Raji (cell line): ENCODE measurements around the gene CACNA1D.

Source experiments
- POLR2A ChIP-seq: IDR thresholded peaks from 2 replicates; pipeline ENCODE4 v1.6.1; 2011; ENCODE audit warnings: low read depth, low read length, control low read depth; ENCODE audit not compliant: insufficient read depth

CACNA1D gene

DNA sequence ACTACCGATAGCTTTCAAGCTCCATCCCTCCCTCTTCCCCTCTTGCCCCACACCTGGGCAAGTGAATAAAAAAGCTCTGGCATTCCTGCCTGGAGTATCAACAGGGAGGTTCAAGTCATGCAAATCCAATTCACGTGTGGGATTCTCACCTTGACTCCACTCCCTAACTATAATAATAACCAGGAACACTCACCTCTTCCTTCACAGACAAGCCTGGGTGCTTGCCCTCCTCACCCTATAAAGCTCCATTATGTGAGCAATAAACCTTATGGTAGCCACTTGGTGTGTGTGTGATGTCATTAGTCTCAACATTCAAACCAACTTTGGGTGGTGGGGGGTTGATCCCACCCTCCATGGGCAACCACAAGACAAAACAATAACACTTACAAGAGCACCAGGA, 335.2 kb downstream of the CACNA1D start:
- no peak for TF ChIP-seq POLR2A

DNA sequence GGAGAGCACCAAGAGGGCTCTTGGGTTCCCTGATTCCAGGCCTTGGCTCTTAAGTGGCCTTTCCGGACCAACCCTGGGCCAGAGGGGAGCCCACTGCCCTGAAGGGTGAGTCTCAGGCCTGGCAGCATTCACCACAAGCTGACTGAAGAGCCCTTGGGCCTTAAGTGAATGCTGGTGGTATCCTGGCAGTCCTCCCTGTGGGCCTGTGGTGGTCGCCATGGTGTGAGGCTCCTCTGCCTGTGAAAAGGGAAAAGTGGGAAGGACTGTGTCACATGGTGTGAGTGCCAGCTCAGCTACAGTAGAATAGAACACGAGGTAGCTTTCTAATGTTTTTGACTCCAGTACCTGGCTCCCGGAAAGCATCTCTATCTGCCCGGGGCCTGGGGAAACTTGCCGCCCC, 336.5 kb downstream of the CACNA1D start:
- TF ChIP-seq POLR2A, result no peak

GRCh38 chr3:53833053-53833645, 338.7 kb downstream of the CACNA1D start:
- TF ChIP-seq POLR2A, result no peak

- TF ChIP-seq POLR2A, result no peak
Measured at GRCh38 chr3:53833700-53834099, 339.3 kb downstream of the CACNA1D start.

- no peak for TF ChIP-seq POLR2A
Measured at GRCh38 chr3:53834429-53835095, 340.2 kb downstream of the CACNA1D start.

DNA sequence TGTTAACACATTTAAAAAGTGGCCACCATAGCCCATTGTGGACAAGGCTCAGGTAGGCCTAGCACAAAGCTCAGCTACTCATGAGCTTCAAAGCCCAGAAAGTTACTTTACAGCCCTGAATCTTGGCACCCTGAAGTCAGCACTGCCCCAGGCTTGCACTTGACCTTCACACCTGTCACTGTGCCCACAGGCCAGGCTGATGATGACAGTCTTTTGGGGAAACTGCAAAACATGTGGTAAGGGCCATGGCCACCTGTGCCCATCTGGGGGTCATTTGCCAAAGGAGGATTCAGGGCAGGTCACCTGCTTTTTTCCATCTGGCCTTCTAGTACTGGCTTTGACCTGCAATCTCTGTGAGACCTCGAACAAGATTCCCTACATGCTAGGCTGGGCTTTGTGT, 340.8 kb downstream of the CACNA1D start:
- no peak for TF ChIP-seq POLR2A

DNA sequence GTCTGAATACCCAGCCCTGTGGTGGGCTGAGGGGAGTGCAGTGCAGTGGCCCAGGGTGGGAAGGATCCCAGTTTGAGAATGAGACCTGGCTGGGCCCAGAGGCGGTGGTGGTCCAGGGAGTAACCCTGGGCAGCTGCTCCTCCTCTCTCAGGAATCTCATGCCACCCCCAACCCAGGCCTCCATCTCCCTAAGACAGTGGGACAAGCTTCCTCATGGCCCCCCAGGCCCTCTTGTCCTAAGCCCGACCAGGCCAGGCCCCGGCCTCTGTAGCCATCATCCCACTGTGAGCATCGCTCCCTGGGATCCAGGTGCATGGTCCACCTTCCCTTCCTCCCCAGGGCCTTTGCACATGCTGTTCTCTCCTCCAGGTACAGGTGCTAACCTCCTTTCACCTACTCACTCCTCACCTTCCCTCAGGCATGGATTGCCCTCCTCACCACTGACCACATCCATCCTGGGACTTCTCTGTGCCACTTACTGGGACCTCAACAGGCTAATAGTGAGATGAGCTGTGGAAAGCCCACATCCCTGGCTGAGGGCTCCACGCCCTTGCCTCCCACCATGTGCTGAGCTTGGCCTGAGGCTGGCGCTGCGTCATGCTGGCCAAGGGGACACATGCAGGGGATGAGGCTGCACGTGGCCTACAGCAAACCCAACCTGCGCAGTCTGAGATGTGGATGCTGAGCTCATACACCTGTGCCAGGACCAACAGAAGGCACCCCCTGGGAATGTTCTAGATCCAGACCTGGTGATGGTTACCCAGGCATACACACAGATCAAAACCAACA, 341.9 kb downstream of the CACNA1D start:
- no peak for TF ChIP-seq POLR2A

GRCh38 chr3:53837331-53837730, 342.9 kb downstream of the CACNA1D start:
- TF ChIP-seq POLR2A, result no peak

DNA sequence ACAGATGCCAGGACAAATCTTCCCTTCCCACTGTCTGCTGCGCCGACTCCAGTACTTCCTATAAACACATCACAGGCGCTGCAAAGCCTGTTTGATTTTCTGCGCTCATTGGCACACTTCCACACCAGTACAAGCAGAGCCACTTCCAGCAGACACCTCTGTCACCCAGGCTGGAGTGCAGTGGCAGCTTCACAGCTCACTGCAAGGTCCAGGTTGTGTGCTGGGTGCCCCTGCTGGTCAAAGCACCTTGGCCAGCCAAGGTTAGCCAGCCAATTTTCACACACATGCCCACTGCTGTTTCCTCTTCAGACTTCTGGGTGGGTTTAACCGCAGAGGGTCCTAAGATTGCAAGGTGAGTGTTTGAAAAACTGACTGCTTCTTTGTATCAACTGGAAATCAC, 346.9 kb downstream of the CACNA1D start:
- TF ChIP-seq POLR2A, result no peak

DNA sequence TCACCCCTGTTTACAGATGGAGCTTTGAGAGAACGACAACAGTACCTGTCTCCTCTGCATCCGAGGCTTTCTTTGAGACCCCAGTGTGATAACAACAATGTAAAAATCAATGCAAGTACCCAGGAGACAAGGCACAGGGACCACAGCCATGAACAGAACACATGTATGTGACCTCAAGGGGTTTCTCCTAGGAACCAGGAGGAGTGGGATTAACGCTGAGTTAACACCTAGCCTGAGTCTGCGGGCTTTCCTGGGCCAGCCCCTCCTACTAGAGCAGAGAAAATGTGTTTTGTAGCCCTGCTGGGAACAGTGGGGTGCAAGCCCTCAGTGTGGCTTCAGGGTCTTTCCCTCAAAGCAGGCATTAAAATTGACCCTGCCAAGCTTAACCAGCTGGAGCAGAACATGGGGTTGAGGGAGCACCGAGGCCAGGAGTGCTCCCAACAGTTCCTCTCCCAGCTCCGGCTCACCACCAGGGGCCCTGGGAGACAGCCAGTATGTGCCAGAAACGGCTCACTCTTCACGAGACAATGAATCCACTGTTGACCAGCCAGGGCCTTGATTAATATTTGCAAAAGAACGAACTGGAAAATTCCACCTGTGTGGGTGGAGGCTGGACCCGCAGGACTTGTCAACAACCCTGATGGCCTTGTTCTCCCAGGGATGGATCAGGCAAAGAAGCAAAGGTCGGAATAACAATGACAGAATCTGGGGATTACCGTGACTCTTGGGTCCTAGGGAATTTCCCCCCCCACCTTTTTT, 348.2 kb downstream of the CACNA1D start:
- TF ChIP-seq POLR2A, result no peak

GRCh38 chr3:53843195-53844177, 349.1 kb downstream of the CACNA1D start:
- no peak for TF ChIP-seq POLR2A

DNA sequence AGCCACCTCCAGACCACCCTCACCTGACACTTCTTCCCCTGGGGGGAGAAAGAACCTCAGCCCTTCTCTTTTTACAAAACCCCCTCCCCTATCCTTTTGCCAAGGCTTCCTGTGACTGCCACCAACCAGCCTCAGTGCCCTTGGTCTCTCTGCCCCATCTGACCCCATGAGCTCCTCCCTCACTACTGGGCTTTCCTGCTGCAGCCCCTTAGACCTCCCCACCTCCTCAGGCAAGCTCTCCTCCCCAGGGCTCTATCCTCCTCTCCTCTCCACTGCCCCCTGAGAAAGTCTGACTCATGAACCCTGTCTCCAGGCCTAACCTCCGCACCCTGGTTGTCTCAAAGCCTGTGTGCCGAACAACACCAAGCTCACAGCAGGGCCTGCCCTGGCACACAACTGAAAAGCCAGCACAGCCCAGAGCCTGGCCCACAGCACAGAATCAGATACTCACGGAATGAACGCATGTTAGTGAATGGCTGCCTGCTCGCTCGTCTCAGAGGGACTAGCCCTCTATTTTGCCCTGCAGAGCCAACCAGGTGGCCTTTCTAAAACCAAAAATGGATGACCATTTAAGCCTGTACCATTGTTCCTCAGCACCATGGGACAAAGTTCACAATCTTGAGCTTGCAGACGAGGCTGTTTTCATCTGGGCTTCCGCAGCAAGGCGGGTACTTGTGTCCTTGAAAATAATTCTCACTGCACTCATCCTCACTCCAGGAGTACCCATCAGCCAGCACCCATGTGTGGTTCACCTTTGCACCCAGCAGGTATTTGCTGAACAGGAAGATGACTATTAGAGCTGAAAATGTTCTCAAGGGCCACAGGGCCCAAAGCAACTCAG, 350.1 kb downstream of the CACNA1D start:
- TF ChIP-seq POLR2A, result no peak

DNA sequence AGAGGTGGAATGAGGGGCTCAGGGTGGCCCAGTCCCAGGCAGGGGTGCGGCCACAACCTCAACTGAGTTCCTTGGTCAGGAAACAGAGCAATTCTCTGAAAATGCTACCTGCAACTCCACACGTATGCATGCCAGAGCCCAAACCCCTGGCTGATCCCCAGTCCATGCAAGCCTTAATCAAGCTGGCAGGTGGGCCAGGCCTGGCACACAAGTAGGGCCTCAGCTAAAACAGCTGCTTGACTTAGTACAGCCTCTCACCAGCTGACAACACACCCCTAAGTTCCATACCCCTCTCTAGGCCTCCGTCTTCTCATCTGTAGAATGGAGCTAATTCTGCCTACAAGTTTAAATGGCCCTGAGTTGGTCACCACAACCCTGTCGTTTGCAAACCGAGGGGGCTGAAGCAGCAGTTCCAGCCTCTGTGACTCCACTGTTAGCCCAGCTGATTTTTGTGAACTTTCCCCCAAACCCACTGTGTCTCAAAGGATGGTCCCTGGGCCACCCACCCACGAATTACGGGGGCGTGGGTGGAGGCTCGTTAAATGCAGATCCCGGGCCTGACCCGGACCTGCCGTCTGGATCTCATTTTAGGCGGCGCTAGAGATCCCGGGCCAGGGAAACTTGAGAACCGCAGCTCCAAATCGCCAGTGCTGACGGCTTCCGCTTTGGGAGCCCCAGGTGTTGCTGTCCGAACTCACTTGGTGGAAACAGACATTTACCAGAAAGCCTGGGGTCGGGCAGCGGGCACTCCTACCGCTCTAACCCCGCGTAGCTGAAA, 350.9 kb downstream of the CACNA1D start:
- TF ChIP-seq POLR2A, result no peak
